ENCODE data around the gene RAPGEF3. TPM values are rescaled to one million over a fixed set of nuclear protein-coding genes. Genes with fewer than 3 reads are reported as not detected.
A peak's percentile ranks its signal among the peaks of the same experiment; 100 is the strongest.

RAPGEF3 gene
- total and polyA plus RNA-seq, 8 donors: 10.8 to 28.9 (median 16.5) TPM

DNA sequence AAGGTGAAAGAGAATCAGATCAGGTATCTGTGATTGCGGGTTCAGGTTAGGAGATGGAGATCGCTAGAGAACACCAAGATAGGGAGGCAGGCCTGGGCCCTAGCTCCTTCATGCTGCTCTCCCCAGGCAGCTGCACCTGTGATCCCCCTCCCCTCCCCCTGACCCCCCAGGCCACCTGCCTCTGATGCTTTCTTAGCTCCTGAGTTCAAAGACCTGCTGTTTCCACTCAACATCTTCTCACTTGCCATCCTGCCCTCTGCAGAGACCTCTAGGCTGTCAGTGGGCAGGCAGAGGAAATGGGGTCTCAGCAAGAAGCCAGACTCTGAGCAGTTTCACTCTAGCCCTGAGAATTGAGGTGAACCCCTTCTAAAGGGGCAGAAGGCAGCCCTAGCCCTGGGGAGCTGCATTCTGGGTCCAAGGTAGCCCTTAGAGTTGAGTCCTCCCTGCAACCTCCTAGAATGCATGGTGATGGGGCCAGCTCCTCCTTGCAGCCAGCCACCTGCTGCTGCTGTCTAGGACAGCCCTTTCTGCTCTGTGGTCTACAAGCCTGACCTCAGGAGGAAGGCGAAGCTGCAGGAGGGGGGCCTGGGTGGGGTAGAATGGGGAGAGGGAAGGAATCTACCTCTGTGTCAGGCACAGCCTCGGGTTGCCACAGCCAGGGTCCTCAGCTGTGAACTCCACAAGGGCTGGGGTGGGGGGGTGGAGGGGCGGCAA lies 8.0 kb upstream of the RAPGEF3 start:
- H3K9me3 ChIP-seq: no peaks in the 10 kb centered on the region
- TF ChIP-seq, protein P1, sequence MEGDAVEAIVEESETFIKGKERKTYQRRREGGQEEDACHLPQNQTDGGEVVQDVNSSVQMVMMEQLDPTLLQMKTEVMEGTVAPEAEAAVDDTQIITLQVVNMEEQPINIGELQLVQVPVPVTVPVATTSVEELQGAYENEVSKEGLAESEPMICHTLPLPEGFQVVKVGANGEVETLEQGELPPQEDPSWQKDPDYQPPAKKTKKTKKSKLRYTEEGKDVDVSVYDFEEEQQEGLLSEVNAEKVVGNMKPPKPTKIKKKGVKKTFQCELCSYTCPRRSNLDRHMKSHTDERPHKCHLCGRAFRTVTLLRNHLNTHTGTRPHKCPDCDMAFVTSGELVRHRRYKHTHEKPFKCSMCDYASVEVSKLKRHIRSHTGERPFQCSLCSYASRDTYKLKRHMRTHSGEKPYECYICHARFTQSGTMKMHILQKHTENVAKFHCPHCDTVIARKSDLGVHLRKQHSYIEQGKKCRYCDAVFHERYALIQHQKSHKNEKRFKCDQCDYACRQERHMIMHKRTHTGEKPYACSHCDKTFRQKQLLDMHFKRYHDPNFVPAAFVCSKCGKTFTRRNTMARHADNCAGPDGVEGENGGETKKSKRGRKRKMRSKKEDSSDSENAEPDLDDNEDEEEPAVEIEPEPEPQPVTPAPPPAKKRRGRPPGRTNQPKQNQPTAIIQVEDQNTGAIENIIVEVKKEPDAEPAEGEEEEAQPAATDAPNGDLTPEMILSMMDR (IDR thresholded peaks at IDR 0.05): no peak
- peaks cover 0 to 11% of the 10 kb centered on the region in 2 donors for H3K4me1 ChIP-seq
- ATAC-seq (no peak), DNase-seq (no peak)
- no peak overlapping the region for H3K4me3 ChIP-seq
- no peak overlapping the region for H3K27ac ChIP-seq
- H3K27me3 ChIP-seq: no peaks in the 10 kb centered on the region
- H3K36me3 ChIP-seq: no peaks in the 10 kb centered on the region
- intact Hi-C loops (cut with DNase I): no loop called here

DNA sequence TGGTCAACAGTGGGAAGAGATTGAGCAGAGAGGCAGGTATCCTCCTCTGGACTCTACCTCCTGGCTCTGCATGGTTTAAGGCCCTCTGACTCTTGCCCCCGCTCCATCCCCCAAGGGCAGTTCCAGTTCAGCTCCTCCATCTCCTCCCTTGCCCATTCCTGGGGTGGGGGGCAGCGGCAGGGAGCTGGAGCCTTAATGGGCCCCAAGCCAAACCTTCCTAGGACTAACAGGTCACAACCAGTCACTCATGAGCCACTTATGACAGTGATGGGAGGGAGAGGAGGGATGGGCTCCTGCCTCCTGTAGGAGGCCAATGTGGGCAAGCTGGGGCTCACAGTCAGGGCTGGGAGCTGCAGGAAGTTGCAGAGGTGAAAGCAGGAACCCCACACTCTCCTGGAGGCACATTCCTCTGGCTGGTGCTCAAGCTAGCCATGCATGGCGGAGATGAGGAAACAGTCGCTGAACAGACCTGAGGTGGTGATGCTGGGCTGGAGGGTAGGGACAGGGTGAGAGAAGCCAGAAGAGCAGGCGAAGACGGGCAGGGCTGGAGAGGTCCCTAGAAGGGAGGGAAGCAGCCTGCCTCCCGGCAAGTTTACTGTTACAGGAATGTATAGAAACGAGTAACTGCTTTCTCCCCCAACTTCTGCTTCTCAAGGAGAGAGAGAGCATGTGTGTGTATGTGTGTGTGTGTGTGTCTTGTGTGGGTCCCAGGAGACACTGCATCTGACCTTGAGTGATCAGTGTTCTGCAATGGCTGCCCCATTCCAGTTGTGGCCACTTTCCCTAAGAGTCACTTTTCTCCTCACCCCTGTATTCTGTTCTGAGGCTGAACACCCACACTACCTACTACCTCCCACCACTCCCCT lies 5.0 kb upstream of the RAPGEF3 start:
- Histone ChIP-seq H3K27me3 (no peaks in the 10 kb centered on the region), H3K9me3 (no peaks in the 10 kb centered on the region), H3K27ac (no peak overlapping the region), H3K4me1 (peaks cover 3 to 10% of the 10 kb centered on the region in 2 donors), H3K36me3 (no peaks in the 10 kb centered on the region), H3K4me3 (no peak overlapping the region)
- no peak for ATAC-seq
- DNase-seq: no peak
- TF ChIP-seq, protein P1 (IDR thresholded peaks at IDR 0.05): no peak
- intact Hi-C loops (cut with DNase I): no loop called here

DNA sequence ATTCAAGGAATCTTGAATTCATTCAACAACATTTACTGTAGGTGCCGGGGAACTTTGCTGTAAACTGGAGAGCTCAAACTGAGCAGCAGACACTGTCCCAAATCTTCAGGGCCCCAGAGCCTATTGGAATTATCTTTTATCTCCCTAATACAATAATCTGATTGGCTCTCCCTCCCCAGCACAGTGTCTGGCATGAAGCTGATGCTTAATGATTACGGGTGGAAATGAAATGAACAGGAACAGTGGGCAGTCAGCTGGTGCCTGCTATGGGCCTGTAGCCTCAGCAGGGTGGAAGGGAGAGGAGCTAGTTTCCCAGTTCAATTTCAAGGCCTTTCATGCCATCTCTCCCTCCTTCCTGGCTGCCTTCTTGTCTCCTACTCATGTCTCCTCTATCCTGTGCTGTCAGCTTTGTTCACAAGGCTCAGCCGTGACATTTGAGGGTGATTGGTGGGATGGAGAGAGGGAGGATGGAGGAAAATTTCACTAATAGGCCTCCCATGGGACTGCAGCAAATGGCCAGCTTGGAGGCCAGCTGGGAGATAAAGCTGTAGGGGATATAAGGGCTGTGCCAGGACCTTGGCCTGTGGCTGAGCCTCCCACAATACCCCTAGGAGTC lies 4.3 kb upstream of the RAPGEF3 start:
- ATAC-seq (no peak), DNase-seq (no peak)
- TF ChIP-seq, protein P1 (IDR thresholded peaks at IDR 0.05): no peak
- Histone ChIP-seq H3K27me3 (no peaks in the 10 kb centered on the region), H3K36me3 (no peaks in the 10 kb centered on the region), H3K9me3 (no peaks in the 10 kb centered on the region), H3K4me3 (no peak overlapping the region), H3K4me1 (peaks cover 3 to 18% of the 10 kb centered on the region in 2 donors), H3K27ac (no peak overlapping the region)
- intact Hi-C loops (cut with DNase I): no loop called here

DNA sequence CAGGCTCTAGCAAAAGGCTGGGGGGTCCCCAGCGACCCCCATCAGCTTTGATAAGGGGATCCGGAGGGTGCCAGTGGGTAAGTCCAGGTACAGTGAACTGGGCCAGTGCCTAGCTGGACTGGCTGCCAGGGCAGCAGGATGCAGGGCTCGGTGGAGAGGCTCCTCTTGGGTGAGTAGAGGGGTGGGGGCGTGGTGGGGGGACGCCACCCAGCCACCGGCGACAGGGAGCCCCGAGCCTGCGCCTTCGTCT lies 171 bp downstream of the RAPGEF3 start:
- H3K4me1 ChIP-seq: peaks cover 23 to 60% of the 10 kb centered on the region in 2 donors

More for the DNA sequence above, 171 bp downstream of the RAPGEF3 start:
- Histone ChIP-seq H3K36me3 (no peaks in the 10 kb centered on the region), H3K27me3 (no peaks in the 10 kb centered on the region), H3K27ac (peak overlapping the region; percentile 66 to 76), H3K9me3 (no peaks in the 10 kb centered on the region), H3K4me3 (peak overlapping the region; percentile 55 to 61)
- TF ChIP-seq, protein P1 (IDR thresholded peaks at IDR 0.05): no peak
- ATAC-seq (no peak), DNase-seq (no peak)
- intact Hi-C loops (cut with DNase I): no loop called here
